HepG2 (cell line): Measurements from ENCODE around the gene IFIT3.

ENCODE experiments used
- RFX5 ChIP-seq: IDR thresholded peaks from 2 replicates; pipeline ENCODE4 v1.6.1; 2011; ENCODE audit warnings: low read depth, low read length, improper control_type of control experiment
- RXRB ChIP-seq: IDR thresholded peaks from 2 replicates; pipeline ENCODE4 v1.6.1; 2016; ENCODE audit warnings: borderline replicate concordance, missing genetic modification reagents, missing compliant biosample characterization
- ZMYM3 ChIP-seq: sonication (generic); formaldehyde crosslinking; IDR thresholded peaks from 2 replicates; pipeline ENCODE4 v1.5.1; 2020; ENCODE audit warnings: mild to moderate bottlenecking, missing genetic modification reagents
- ZNF777 ChIP-seq: sonication (generic); formaldehyde crosslinking; IDR thresholded peaks from 2 replicates; pipeline ENCODE4 v1.4.0; 2020; ENCODE audit warnings: missing genetic modification reagents
- ZNF790 ChIP-seq: sonication (generic); formaldehyde crosslinking; IDR thresholded peaks from 2 replicates; pipeline ENCODE4 v1.8.0; 2022; ENCODE audit warnings: missing genetic modification reagents, mild to moderate bottlenecking, borderline replicate concordance
- ZZZ3 ChIP-seq: sonication (generic); formaldehyde crosslinking; IDR thresholded peaks from 2 replicates; pipeline ENCODE4 v1.4.0; 2020; ENCODE audit warnings: missing genetic modification reagents, mild to moderate bottlenecking, borderline replicate concordance
- TF ChIP-seq, protein P1 (sequence below): sonication (generic); formaldehyde crosslinking; IDR thresholded peaks from 2 replicates; pipeline ENCODE4 v1.5.0; 2020; ENCODE audit warnings: missing genetic modification reagents

DNA sequence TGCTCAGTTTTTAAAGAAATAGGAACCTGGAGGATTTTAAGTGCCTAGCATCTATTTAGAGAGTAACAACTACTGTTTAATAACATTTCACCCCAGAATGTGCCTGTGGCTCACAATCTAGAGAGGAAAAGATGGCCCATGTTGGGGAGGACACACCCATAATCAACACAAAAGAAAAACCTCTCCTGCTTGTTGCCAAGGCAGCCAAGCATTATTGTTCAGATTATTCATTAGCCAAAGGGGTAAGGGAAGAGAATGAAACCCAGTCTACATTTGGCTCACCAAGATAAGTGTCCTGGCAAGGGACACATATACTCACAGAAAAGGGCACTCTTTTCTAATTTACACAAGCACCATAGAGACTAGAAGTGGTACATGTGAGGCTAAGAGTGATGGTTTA, 32.4 kb downstream of the IFIT3 start:
- TF ChIP-seq, protein P1, sequence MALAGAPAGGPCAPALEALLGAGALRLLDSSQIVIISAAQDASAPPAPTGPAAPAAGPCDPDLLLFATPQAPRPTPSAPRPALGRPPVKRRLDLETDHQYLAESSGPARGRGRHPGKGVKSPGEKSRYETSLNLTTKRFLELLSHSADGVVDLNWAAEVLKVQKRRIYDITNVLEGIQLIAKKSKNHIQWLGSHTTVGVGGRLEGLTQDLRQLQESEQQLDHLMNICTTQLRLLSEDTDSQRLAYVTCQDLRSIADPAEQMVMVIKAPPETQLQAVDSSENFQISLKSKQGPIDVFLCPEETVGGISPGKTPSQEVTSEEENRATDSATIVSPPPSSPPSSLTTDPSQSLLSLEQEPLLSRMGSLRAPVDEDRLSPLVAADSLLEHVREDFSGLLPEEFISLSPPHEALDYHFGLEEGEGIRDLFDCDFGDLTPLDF (CRISPR knock-in tag): no peak
- TF ChIP-seq RFX5: no peak
- no peak for TF ChIP-seq ZZZ3
- no peak for TF ChIP-seq RXRB
- no peak for TF ChIP-seq ZMYM3
- no peak for TF ChIP-seq ZNF790 (CRISPR knock-in tag)
- TF ChIP-seq ZNF777 (CRISPR knock-in tag): no peak
